ENCODE data around the gene KLC1. TPM values are rescaled to one million over a fixed set of nuclear protein-coding genes. Genes with fewer than 3 reads are reported as not detected.
"Not testable (repeated sequence)": the region's sequence is repeated elsewhere in the genome, so short reads cannot be mapped to it uniquely, and the experiment has no call there.

The KLC1 gene
- total RNA-seq, 1 donor from 2014 or later, result 178 TPM

DNA sequence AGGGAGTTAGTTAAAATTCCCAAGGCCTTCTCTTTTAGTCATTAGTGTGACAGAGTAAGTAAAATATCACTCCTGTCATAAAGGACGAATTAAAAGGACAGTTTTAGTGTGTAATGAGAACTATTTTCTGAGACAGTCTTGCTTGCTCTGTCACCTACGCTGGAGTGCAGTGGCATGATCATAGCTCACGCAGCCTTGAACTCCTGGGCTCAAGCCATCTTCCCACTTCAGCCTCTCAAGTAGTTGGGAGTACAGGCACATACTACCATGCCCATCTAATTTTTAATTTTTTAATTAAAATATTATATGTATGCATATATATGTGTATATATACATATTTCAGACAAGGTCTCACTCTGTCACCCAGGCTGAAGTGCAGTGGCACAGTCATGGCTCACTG is 17.2 kb downstream of the KLC1 start:
- Mint-ChIP-seq H3K27ac (no peak overlapping the region), H3K4me1 (ENCODE audit: low read depth) (no peaks in the 10 kb centered on the region), H3K9me3 (ENCODE audit: low read depth) (no peaks in the 10 kb centered on the region), H3K36me3 (ENCODE audit: insufficient read depth) (peaks cover 1% of the 10 kb centered on the region), H3K4me3 (ENCODE audit: low read depth) (no peak overlapping the region), H3K27me3 (no peaks in the 10 kb centered on the region)
- no peak for DNase-seq (ENCODE audit: low spot score, unreplicated experiment)
- TF ChIP-seq, protein P1, sequence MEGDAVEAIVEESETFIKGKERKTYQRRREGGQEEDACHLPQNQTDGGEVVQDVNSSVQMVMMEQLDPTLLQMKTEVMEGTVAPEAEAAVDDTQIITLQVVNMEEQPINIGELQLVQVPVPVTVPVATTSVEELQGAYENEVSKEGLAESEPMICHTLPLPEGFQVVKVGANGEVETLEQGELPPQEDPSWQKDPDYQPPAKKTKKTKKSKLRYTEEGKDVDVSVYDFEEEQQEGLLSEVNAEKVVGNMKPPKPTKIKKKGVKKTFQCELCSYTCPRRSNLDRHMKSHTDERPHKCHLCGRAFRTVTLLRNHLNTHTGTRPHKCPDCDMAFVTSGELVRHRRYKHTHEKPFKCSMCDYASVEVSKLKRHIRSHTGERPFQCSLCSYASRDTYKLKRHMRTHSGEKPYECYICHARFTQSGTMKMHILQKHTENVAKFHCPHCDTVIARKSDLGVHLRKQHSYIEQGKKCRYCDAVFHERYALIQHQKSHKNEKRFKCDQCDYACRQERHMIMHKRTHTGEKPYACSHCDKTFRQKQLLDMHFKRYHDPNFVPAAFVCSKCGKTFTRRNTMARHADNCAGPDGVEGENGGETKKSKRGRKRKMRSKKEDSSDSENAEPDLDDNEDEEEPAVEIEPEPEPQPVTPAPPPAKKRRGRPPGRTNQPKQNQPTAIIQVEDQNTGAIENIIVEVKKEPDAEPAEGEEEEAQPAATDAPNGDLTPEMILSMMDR (IDR thresholded peaks at IDR 0.05; ENCODE audit: unreplicated experiment), result no peak

DNA sequence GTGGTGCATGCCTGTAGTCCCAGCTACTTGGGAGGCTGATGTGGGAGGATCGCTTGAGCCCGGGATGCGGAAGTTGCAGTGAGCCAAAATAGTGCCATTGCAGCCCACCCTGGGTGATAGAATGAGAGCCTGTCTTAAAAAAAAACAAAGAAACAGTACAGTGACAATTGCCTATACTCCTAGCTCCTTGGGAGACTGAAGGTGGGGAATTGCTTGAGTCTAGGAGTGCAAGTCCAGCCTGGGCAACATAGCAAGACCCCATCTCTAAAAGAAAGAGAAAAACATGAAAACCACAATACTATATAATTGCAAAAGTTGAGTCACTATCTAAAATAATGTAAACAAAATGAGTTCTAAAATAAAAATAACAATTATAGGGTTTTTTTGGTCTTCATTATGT is 20.0 kb downstream of the KLC1 start:
- no peak for DNase-seq (ENCODE audit: low spot score, unreplicated experiment)
- no peaks in the 10 kb centered on the region for H3K9me3 Mint-ChIP-seq (ENCODE audit: low read depth)
- H3K27me3 Mint-ChIP-seq, result no peaks in the 10 kb centered on the region
- TF ChIP-seq, protein P1 (IDR thresholded peaks at IDR 0.05; ENCODE audit: unreplicated experiment), result no peak
- peaks cover 2% of the 10 kb centered on the region for H3K4me1 Mint-ChIP-seq (ENCODE audit: low read depth)
- peak overlapping the region; percentile 41 for H3K27ac Mint-ChIP-seq
- no peak overlapping the region for H3K4me3 Mint-ChIP-seq (ENCODE audit: low read depth)
- peaks cover 1% of the 10 kb centered on the region for H3K36me3 Mint-ChIP-seq (ENCODE audit: insufficient read depth)

DNA sequence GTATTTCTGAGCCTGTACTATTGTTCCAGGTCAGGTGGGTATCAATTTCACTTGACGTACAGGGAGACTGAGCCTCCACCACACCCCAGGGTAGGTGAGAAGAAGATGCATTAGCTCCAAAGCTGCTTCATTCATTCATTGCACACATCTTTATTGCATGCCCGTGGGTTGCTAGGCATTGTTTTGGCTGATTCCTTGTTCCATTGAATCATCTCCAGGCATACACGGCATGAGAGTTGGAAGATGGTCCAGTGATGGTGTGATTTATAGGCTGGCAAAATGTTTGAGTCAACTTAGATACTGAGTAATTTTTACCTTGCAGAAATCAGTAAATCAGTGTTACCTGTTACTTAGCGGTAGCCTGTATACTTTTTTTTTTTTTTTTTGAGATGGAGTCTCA is 21.2 kb downstream of the KLC1 start:
- Mint-ChIP-seq H3K27ac (no peak overlapping the region), H3K36me3 (ENCODE audit: insufficient read depth) (peaks cover 5% of the 10 kb centered on the region), H3K4me3 (ENCODE audit: low read depth) (no peak overlapping the region), H3K4me1 (ENCODE audit: low read depth) (peaks cover 2% of the 10 kb centered on the region), H3K9me3 (ENCODE audit: low read depth) (no peaks in the 10 kb centered on the region), H3K27me3 (no peaks in the 10 kb centered on the region)
- TF ChIP-seq, protein P1 (IDR thresholded peaks at IDR 0.05; ENCODE audit: unreplicated experiment), result no peak
- DNase-seq (ENCODE audit: low spot score, unreplicated experiment), result no peak

DNA sequence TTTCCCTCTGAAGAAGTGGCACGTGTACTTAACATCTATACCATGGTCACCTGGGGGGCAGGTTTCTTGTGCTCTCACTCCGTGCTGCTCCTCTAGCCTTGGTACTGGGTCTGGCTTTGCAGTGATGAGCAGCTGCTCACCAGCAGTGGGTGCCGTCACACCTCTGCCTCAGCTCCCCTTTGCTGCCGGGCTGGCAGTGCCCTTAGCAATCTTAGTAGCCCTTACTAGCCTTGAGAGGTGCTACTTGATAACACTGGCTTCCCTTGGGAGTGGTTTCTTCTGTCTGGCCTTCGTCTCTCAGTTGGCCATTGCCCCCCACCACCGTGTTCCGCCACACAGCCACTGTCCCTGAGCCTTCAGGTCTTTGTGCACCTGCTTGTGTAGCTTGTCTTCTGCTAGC is 22.6 kb downstream of the KLC1 start:
- Mint-ChIP-seq H3K27me3 (no peaks in the 10 kb centered on the region), H3K4me3 (ENCODE audit: low read depth) (no peak overlapping the region), H3K9me3 (ENCODE audit: low read depth) (no peaks in the 10 kb centered on the region), H3K27ac (no peak overlapping the region), H3K36me3 (ENCODE audit: insufficient read depth) (peaks cover 8% of the 10 kb centered on the region), H3K4me1 (ENCODE audit: low read depth) (peaks cover 2% of the 10 kb centered on the region)
- DNase-seq (ENCODE audit: low spot score, unreplicated experiment), result no peak
- TF ChIP-seq, protein P1 (IDR thresholded peaks at IDR 0.05; ENCODE audit: unreplicated experiment), result no peak

DNA sequence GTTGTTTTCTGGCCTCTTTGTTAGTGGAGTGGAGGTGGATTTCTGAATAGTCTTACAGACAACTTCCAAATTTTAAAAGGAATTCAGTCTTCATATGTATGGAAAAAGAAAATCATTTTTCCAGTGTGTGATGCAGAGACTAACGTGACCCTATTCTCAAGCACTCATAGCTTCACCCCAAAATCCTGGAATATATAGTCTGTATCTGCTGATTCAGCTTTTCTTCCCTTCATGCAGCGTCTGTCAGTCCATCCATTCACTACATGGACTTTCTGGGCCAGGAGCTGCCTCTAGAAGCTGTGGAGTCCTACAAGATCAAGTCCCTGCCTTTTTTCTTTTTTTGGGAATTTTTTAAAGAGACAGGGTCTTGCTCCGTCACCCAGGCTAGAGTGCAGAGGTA is 23.8 kb downstream of the KLC1 start:
- Mint-ChIP-seq H3K4me1 (ENCODE audit: low read depth) (peaks cover 2% of the 10 kb centered on the region), H3K27me3 (no peaks in the 10 kb centered on the region), H3K27ac (peak overlapping the region; percentile 29), H3K4me3 (ENCODE audit: low read depth) (no peak overlapping the region), H3K9me3 (ENCODE audit: low read depth) (no peaks in the 10 kb centered on the region), H3K36me3 (ENCODE audit: insufficient read depth) (peaks cover 12% of the 10 kb centered on the region)
- no peak for DNase-seq (ENCODE audit: low spot score, unreplicated experiment)
- TF ChIP-seq, protein P1 (IDR thresholded peaks at IDR 0.05; ENCODE audit: unreplicated experiment), result no peak

DNA sequence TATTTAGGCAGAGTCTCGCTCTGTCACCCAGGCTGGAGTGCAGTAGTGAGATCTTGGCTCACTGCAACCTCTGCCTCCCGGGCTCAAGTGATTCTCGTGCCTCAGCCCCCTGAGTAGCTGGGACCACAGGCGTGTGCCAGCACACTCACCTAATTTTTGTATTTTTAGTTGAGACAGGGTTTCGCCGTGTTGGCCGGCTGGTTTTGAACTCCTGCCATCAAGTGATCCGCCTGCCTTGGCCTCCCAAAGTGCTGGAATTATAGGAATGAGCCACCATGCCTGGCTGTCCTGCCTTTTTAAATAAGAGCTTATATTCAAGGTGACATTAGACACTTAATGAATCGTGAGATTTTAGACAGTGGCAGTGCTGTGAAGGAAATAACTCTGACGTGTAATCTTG is 24.3 kb downstream of the KLC1 start:
- H3K27ac Mint-ChIP-seq; H3K9me3 Mint-ChIP-seq (ENCODE audit: low read depth); DNase-seq (ENCODE audit: low spot score, unreplicated experiment); H3K27me3 Mint-ChIP-seq; H3K4me1 Mint-ChIP-seq (ENCODE audit: low read depth); H3K4me3 Mint-ChIP-seq (ENCODE audit: low read depth): not testable (repeated sequence)
- peaks cover 13% of the 10 kb centered on the region for H3K36me3 Mint-ChIP-seq (ENCODE audit: insufficient read depth)

All from progenitor cell of endocrine pancreas (in vitro differentiated cells).